Mesenchymal stem cell (in vitro differentiated cells and primary cell): ENCODE measurements around the gene CH25H.
A peak's percentile ranks its signal among the peaks of the same experiment; 100 is the strongest.
"Not testable (repeated sequence)": the region's sequence is repeated elsewhere in the genome, so short reads cannot be mapped to it uniquely, and the experiment has no call there.

Source experiments
- DNase-seq: peaks from one replicate; pipeline ENCODE4 v3.0.0-alpha.2; 2013
- H2AFZ ChIP-seq: one replicate; pipeline ENCODE4 v1.6.1; 2013; ENCODE audit warnings: low read depth, mild to moderate bottlenecking, control low read depth, inconsistent platforms, low read length, moderate library complexity
- H2AK5ac ChIP-seq: 2 replicates; pipeline ENCODE4 v1.6.1; 2013; ENCODE audit warnings: low read length, moderate library complexity, mild to moderate bottlenecking, inconsistent platforms; ENCODE audit not compliant: severe bottlenecking
- H2BK120ac ChIP-seq: one replicate; pipeline ENCODE4 v1.6.1; 2013; ENCODE audit warnings: low read depth, mild to moderate bottlenecking, inconsistent platforms, low read length, moderate library complexity
- H2BK12ac ChIP-seq, 2 experiments: one replicate each; pipeline ENCODE4 v1.6.1; 2013; ENCODE audit warnings: inconsistent platforms in 2 of 2, low read length in 2 of 2, mild to moderate bottlenecking in 2 of 2, moderate library complexity in 2 of 2, control low read depth in 1 of 2
- H2BK15ac ChIP-seq: one replicate; pipeline ENCODE4 v1.6.1; 2013; ENCODE audit warnings: mild to moderate bottlenecking, low read depth, inconsistent platforms; ENCODE audit not compliant: poor library complexity, severe bottlenecking
- H2BK5ac ChIP-seq: 2 replicates; pipeline ENCODE4 v1.6.1; 2013; ENCODE audit warnings: low read depth, mild to moderate bottlenecking, low read length, control low read depth, inconsistent platforms; ENCODE audit not compliant: poor library complexity, severe bottlenecking
- H3K14ac ChIP-seq, 2 experiments: one replicate each; pipeline ENCODE4 v1.6.1; 2013; ENCODE audit warnings: inconsistent platforms in 2 of 2, low read length in 2 of 2, control low read depth in 1 of 2, mild to moderate bottlenecking in 1 of 2, moderate library complexity in 1 of 2
- H3K18ac ChIP-seq, 2 experiments: one replicate each; pipeline ENCODE4 v1.6.1; 2013; ENCODE audit warnings: inconsistent platforms in 2 of 2, low read length in 2 of 2, control low read depth in 1 of 2, low read depth in 1 of 2, mild to moderate bottlenecking in 1 of 2
- H3K23ac ChIP-seq, 2 experiments: one replicate each; pipeline ENCODE4 v1.6.1; 2013; ENCODE audit warnings: inconsistent platforms in 2 of 2, low read length in 2 of 2, mild to moderate bottlenecking in 2 of 2, moderate library complexity in 2 of 2, control low read depth in 1 of 2
- H3K27ac ChIP-seq: 2 replicates; pipeline ENCODE4 v1.5.1; 2013; ENCODE audit warnings: mild to moderate bottlenecking, moderate library complexity, low read length, control low read depth, inconsistent platforms; ENCODE audit not compliant: poor library complexity, severe bottlenecking
- H3K27me3 ChIP-seq, 2 experiments: 2 replicates each; pipeline versions ENCODE4 v1.6.1 to v1.7.0; 2013; ENCODE audit warnings: low read length in 2 of 2, mild to moderate bottlenecking in 2 of 2, moderate library complexity in 2 of 2, control low read depth in 1 of 2, inconsistent platforms in 1 of 2; ENCODE audit not compliant: control insufficient read depth in 1 of 2, insufficient read depth in 1 of 2
- H3K36me3 ChIP-seq, 2 experiments: 2 replicates each; pipeline versions ENCODE4 v1.6.1 to v1.7.0; 2013; ENCODE audit warnings: low read length in 2 of 2, control low read depth in 1 of 2, inconsistent platforms in 1 of 2, low read depth in 1 of 2, mild to moderate bottlenecking in 1 of 2; ENCODE audit not compliant: insufficient read depth in 2 of 2, control insufficient read depth in 1 of 2
- H3K4ac ChIP-seq, 2 experiments: one replicate each; pipeline ENCODE4 v1.6.1; 2013; ENCODE audit warnings: inconsistent platforms in 2 of 2, low read length in 2 of 2, mild to moderate bottlenecking in 2 of 2, moderate library complexity in 2 of 2, control low read depth in 1 of 2, low read depth in 1 of 2
- H3K4me1 ChIP-seq: 2 replicates; pipeline ENCODE4 v1.6.1; 2013; ENCODE audit warnings: low read depth, low read length, control low read depth; ENCODE audit not compliant: control insufficient read depth, insufficient read depth
- H3K4me2 ChIP-seq: 2 replicates; pipeline ENCODE4 v1.6.1; 2013; ENCODE audit warnings: low read length, mild to moderate bottlenecking, inconsistent platforms; ENCODE audit not compliant: poor library complexity, severe bottlenecking
- H3K4me3 ChIP-seq, 2 experiments: 2 replicates each; pipeline versions ENCODE4 v1.5.1 to v1.7.0; 2013; ENCODE audit warnings: low read length in 2 of 2, mild to moderate bottlenecking in 2 of 2, control low read depth in 1 of 2, low read depth in 1 of 2; ENCODE audit not compliant: insufficient read depth in 1 of 2
- H3K79me1 ChIP-seq: replicated peaks from 2 replicates; pipeline ENCODE4 v1.6.1; 2013; ENCODE audit warnings: mild to moderate bottlenecking, control low read depth, low read length, inconsistent platforms; ENCODE audit not compliant: poor library complexity, severe bottlenecking
- H3K9ac ChIP-seq: 2 replicates; pipeline ENCODE4 v1.7.0; 2013; ENCODE audit warnings: mild to moderate bottlenecking, low read length, moderate library complexity
- H3K9me3 ChIP-seq: 2 replicates; pipeline ENCODE4 v1.7.0; 2013; ENCODE audit warnings: mild to moderate bottlenecking, low read length; ENCODE audit not compliant: control insufficient read depth
- H4K8ac ChIP-seq: one replicate; pipeline ENCODE4 v1.6.1; 2013; ENCODE audit warnings: inconsistent platforms, mild to moderate bottlenecking, low read length, moderate library complexity
- H4K91ac ChIP-seq: one replicate; pipeline ENCODE4 v1.6.1; 2013; ENCODE audit warnings: mild to moderate bottlenecking, low read length, inconsistent platforms
- WGBS: methylation state at CpG from one replicate; pipeline ENCODE4 v1.1.7; 2013; ENCODE audit warnings: mixed read lengths; 5-methylcytosine and 5-hydroxymethylcytosine counted together

CH25H gene

DNA sequence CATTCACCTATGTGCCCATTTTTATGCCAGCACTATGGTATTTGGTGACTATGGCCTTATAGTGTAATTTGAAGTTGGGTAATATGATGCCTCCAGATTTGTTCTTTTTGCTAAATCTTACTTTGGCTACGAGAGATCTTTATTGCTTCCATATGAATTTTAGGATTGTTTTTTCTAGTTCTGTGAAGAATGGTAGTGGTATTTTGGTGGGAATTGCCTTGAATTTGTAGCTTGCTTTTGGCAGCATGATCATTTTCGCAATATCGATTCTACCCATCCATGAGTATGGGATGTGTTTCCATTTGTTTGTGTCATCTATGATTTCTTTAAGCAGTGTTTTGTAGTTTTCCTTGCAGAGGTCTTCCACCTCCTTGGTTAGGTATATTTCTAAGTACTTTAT, 15.8 kb downstream of the CH25H start:
- DNase-seq, H3K4ac ChIP-seq, H2BK5ac ChIP-seq, H2BK120ac ChIP-seq, H3K27ac ChIP-seq, H2BK15ac ChIP-seq, H3K36me3 ChIP-seq, H3K4me3 ChIP-seq, H3K79me1 ChIP-seq, H2AFZ ChIP-seq, H2BK12ac ChIP-seq, H4K8ac ChIP-seq, H4K91ac ChIP-seq, H3K18ac ChIP-seq, H3K23ac ChIP-seq, H2AK5ac ChIP-seq, H3K9me3 ChIP-seq, H3K9ac ChIP-seq, H3K4me2 ChIP-seq, H3K4me1 ChIP-seq, H3K14ac ChIP-seq, H3K27me3 ChIP-seq: not testable (repeated sequence)
- 97% methylated on average over 3 of the region's 3 CpGs for WGBS

DNA sequence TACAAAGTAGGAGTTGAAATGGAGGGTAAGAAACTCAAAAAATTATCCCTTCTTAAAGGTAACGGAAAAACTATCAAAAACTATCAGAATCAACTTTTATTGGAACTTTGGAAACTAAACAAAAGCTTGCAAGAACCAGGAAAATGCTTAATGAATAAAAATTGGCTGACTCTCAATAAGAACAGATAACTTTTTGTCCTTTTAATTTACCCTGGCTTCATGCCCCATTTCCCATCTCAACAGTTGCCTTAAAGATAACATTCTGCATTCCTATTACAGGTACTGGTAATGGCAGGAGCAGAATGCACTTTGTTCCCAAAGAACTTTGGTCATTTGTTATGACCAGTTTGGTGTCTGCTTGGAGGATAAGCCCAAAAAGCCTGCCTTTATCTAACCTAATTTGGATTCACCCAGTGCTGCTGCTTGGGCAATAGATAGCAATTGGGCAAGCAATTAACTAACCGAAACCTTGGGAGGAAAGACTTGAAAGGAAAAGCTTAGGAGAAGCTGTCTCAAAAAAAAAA, 17.8 kb downstream of the CH25H start:
- no peak overlapping the region for H3K27ac ChIP-seq
- no peak overlapping the region for H2BK120ac ChIP-seq
- H3K36me3 ChIP-seq = no peaks in the 10 kb centered on the region
- no peak overlapping the region for H3K4me3 ChIP-seq
- DNase-seq = no peak
- no peak overlapping the region for H3K14ac ChIP-seq
- H2BK5ac ChIP-seq = no peak overlapping the region
- H3K4ac ChIP-seq = no peak overlapping the region
- no peak overlapping the region for H2AFZ ChIP-seq
- 71% methylated on average over 1 of the region's 2 CpGs for WGBS
- H4K91ac ChIP-seq = no peak overlapping the region
- no peaks in the 10 kb centered on the region for H3K79me1 ChIP-seq
- no peaks in the 10 kb centered on the region for H3K27me3 ChIP-seq
- H3K4me1 ChIP-seq = no peaks in the 10 kb centered on the region
- H2BK15ac ChIP-seq = no peak overlapping the region
- no peak overlapping the region for H4K8ac ChIP-seq
- H3K18ac ChIP-seq = no peak overlapping the region
- no peak overlapping the region for H2AK5ac ChIP-seq
- no peak overlapping the region for H2BK12ac ChIP-seq
- H3K9me3 ChIP-seq = no peaks in the 10 kb centered on the region
- H3K4me2 ChIP-seq = no peak overlapping the region
- H3K23ac ChIP-seq = no peak overlapping the region
- H3K9ac ChIP-seq = no peak overlapping the region

DNA sequence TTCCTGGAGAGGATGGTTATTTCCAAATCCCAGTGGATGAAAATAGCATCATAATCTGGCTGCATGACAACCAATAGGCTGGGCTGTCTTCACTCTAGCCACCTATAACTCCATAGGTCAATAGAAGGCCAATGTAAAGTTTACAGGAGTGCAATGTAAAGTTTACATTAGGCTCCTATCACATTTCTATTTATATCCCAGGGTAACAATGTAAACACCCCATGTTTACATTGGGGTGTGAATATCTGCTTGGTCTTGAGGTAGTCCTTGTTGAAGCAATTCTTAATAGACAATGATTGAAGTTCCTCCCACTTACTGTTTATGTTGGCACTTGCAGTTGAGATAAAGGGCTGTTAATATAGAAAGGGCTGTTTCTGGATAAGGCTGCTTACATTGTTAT, 21.5 kb downstream of the CH25H start:
- H2AK5ac ChIP-seq = no peak overlapping the region
- H3K4me1 ChIP-seq = no peaks in the 10 kb centered on the region
- H2BK5ac ChIP-seq = no peak overlapping the region
- H3K4ac ChIP-seq = no peak overlapping the region
- no peaks in the 10 kb centered on the region for H3K79me1 ChIP-seq
- H4K91ac ChIP-seq = no peak overlapping the region
- peak; percentile 23 for DNase-seq
- H2AFZ ChIP-seq = no peak overlapping the region
- H2BK15ac ChIP-seq = no peak overlapping the region
- no peak overlapping the region for H2BK12ac ChIP-seq
- no peak overlapping the region for H3K18ac ChIP-seq
- no peak overlapping the region for H4K8ac ChIP-seq
- no peak overlapping the region for H2BK120ac ChIP-seq
- H3K23ac ChIP-seq = no peak overlapping the region
- no peaks in the 10 kb centered on the region for H3K36me3 ChIP-seq
- peaks cover 1% of the 10 kb centered on the region for H3K9me3 ChIP-seq
- peaks cover 0 to 7% of the 10 kb centered on the region in 2 experiments for H3K27me3 ChIP-seq
- H3K4me2 ChIP-seq = no peak overlapping the region
- no peak overlapping the region for H3K14ac ChIP-seq
- no peak overlapping the region for H3K4me3 ChIP-seq
- H3K9ac ChIP-seq = no peak overlapping the region
- H3K27ac ChIP-seq = no peak overlapping the region

DNA sequence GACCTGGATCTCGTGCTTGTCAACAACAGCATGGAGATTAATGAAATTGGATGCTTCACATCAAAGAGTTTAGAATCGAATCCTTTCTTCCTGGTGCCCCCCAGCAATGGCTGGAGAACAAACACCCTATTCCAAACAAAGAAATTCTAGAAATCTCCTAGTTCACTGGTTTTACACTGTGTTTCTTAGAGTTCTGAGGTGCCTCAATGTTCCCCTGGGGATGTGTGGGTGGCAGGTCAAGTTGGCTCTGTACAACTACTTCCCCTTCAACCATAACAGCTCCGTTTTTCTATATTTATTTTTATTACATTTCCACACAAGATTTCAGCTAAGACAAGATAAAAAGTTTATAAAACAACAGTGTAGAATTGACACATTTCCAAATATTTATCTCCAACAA, 22.5 kb downstream of the CH25H start:
- Histone ChIP-seq H3K4me1 (no peaks in the 10 kb centered on the region), H4K8ac (no peak overlapping the region), H3K36me3 (no peaks in the 10 kb centered on the region), H4K91ac (no peak overlapping the region), H2BK5ac (no peak overlapping the region), H3K4me3 (no peak overlapping the region), H3K27ac (no peak overlapping the region), H3K27me3 (peaks cover 0 to 7% of the 10 kb centered on the region in 2 experiments), H2BK12ac (no peak overlapping the region), H3K79me1 (no peaks in the 10 kb centered on the region), H2BK15ac (no peak overlapping the region), H3K18ac (no peak overlapping the region), H2BK120ac (no peak overlapping the region), H3K14ac (no peak overlapping the region), H3K23ac (no peak overlapping the region), H2AFZ (no peak overlapping the region), H3K4ac (no peak overlapping the region), H3K9me3 (peaks cover 6% of the 10 kb centered on the region), H3K9ac (no peak overlapping the region), H2AK5ac (no peak overlapping the region), H3K4me2 (no peak overlapping the region)
- no peak for DNase-seq
- WGBS = 79% methylated on average over 3 of the region's 3 CpGs
